ENCODE results near the gene ZNF516.

The ZNF516 gene

DNA sequence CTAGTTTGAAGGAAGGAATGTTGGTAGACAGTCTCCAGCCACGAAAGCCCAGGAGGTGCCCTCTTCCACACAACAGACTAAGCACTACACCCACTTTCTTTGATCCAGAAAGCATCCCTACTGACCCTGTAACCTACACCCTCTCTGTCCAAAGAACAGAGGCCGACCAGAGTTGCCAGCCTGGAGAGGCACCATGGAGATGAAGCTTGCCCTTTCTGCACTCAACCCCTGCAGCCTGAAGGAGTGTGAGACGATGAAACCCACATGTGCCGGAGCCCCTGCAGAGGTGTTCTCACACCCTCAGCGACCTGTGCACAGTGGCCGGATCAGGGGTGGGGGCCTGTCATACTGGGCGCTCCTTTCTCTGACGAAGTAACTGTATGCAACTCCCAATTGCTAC is 136.3 kb downstream of the ZNF516 start:
- no peak for DNase-seq

GRCh38 chr18:76357585-76358260 is 137.3 kb downstream of the ZNF516 start:
- no peak overlapping the region for H3K27ac ChIP-seq
- DNase-seq = no peak
- no peaks in the 10 kb centered on the region for H3K36me3 ChIP-seq (replicated peaks)
- TF ChIP-seq CTCF (IDR thresholded peaks at IDR 0.05; ENCODE audit: low read depth, low read length, missing control alignments) = no peak
- in situ Hi-C loops (cut with HindIII; ENCODE audit: low pct_ligation_motif_present, low sequenced_read_pairs) = no loop called here
- no peak overlapping the region for H3K4me3 ChIP-seq (ENCODE audit: low read depth, low read length)
- no peaks in the 10 kb centered on the region for H3K27me3 ChIP-seq (replicated peaks)

More for the DNA sequence above, 136.3 kb downstream of the ZNF516 start:
- no peaks in the 10 kb centered on the region for H3K36me3 ChIP-seq (replicated peaks)
- in situ Hi-C loops (cut with HindIII; ENCODE audit: low pct_ligation_motif_present, low sequenced_read_pairs) = no loop called here
- no peak overlapping the region for H3K4me3 ChIP-seq (ENCODE audit: low read depth, low read length)
- no peaks in the 10 kb centered on the region for H3K27me3 ChIP-seq (replicated peaks)
- no peak overlapping the region for H3K27ac ChIP-seq
- TF ChIP-seq CTCF (IDR thresholded peaks at IDR 0.05; ENCODE audit: low read depth, low read length, missing control alignments) = no peak

GRCh38 chr18:76357174-76357573 is 137.9 kb downstream of the ZNF516 start:
- no peaks in the 10 kb centered on the region for H3K27me3 ChIP-seq (replicated peaks)
- in situ Hi-C loops (cut with HindIII; ENCODE audit: low pct_ligation_motif_present, low sequenced_read_pairs) = no loop called here

DNA sequence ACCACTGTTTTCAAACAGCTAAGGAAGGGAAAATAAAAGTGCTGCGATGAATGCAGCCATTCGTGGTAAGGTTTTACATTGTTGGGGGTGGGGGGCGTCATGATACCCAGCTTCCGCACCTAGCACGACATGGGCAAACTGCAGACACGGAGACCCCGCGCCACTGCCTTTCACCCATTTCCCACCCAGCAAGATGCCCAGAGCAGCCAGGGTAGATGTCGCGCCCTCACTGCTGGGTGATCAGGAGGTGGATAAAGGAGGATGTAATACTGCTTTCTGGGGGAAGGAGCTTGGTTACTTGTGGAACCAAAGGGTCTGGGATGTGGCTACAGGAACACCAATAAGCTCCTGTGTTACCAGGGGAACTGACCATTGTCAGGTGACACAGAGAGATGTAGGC is 138.4 kb downstream of the ZNF516 start:
- Histone ChIP-seq H3K36me3 (replicated peaks) (no peaks in the 10 kb centered on the region), H3K4me3 (ENCODE audit: low read depth, low read length) (no peak overlapping the region), H3K27me3 (replicated peaks) (no peaks in the 10 kb centered on the region), H3K27ac (no peak overlapping the region)
- in situ Hi-C loops (cut with HindIII; ENCODE audit: low pct_ligation_motif_present, low sequenced_read_pairs) = no loop called here
- no peak for TF ChIP-seq CTCF (IDR thresholded peaks at IDR 0.05; ENCODE audit: low read depth, low read length, missing control alignments)
- no peak for DNase-seq

More at GRCh38 chr18:76357174-76357573, 137.9 kb downstream of the ZNF516 start:
- Histone ChIP-seq H3K36me3 (replicated peaks) (no peaks in the 10 kb centered on the region), H3K27ac (no peak overlapping the region), H3K4me3 (ENCODE audit: low read depth, low read length) (no peak overlapping the region)
- no peak for DNase-seq
- no peak for TF ChIP-seq CTCF (IDR thresholded peaks at IDR 0.05; ENCODE audit: low read depth, low read length, missing control alignments)

GRCh38 chr18:76354348-76354747 is 140.7 kb downstream of the ZNF516 start:
- Histone ChIP-seq H3K4me3 (ENCODE audit: low read depth, low read length) (no peak overlapping the region), H3K27ac (no peak overlapping the region), H3K36me3 (replicated peaks) (no peaks in the 10 kb centered on the region), H3K27me3 (replicated peaks) (no peaks in the 10 kb centered on the region)
- in situ Hi-C loops (cut with HindIII; ENCODE audit: low pct_ligation_motif_present, low sequenced_read_pairs) = no loop called here
- no peak for TF ChIP-seq CTCF (IDR thresholded peaks at IDR 0.05; ENCODE audit: low read depth, low read length, missing control alignments)
- DNase-seq = no peak

GRCh38 chr18:76353500-76353899 is 141.5 kb downstream of the ZNF516 start:
- no peaks in the 10 kb centered on the region for H3K36me3 ChIP-seq (replicated peaks)
- H3K27ac ChIP-seq = no peak overlapping the region
- no peak overlapping the region for H3K4me3 ChIP-seq (ENCODE audit: low read depth, low read length)
- no peaks in the 10 kb centered on the region for H3K27me3 ChIP-seq (replicated peaks)
- TF ChIP-seq CTCF (IDR thresholded peaks at IDR 0.05; ENCODE audit: low read depth, low read length, missing control alignments) = no peak
- in situ Hi-C loops (cut with HindIII; ENCODE audit: low pct_ligation_motif_present, low sequenced_read_pairs) = no loop called here
- DNase-seq = no peak
